ENCODE measurements around the gene ESRRB.

Gene ESRRB

DNA sequence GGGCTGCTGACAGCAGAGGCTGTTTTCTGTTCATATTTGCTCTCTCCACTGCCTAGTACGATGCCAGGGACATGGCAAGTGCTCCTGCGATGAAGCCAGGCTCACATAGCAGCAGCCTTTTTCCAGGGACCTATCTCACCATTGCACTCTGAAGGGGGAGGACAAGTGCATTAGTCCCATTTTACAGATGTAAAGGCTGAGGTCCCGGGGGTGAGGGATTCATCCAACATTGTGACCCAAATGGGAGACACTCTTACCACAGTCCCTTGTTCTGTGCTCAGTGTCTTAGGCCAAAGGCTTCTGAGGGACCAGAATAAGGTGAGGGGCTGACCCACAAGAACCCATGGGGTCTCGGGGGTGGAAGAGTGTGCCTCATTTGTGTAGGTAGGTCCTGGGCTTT lies 21.6 kb upstream of the ESRRB start:
- no peak for DNase-seq (ENCODE audit: low spot score)
- TF ChIP-seq, protein P1, sequence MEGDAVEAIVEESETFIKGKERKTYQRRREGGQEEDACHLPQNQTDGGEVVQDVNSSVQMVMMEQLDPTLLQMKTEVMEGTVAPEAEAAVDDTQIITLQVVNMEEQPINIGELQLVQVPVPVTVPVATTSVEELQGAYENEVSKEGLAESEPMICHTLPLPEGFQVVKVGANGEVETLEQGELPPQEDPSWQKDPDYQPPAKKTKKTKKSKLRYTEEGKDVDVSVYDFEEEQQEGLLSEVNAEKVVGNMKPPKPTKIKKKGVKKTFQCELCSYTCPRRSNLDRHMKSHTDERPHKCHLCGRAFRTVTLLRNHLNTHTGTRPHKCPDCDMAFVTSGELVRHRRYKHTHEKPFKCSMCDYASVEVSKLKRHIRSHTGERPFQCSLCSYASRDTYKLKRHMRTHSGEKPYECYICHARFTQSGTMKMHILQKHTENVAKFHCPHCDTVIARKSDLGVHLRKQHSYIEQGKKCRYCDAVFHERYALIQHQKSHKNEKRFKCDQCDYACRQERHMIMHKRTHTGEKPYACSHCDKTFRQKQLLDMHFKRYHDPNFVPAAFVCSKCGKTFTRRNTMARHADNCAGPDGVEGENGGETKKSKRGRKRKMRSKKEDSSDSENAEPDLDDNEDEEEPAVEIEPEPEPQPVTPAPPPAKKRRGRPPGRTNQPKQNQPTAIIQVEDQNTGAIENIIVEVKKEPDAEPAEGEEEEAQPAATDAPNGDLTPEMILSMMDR (IDR thresholded peaks at IDR 0.05; ENCODE audit: extremely low read depth, missing control alignments): no peak

DNA sequence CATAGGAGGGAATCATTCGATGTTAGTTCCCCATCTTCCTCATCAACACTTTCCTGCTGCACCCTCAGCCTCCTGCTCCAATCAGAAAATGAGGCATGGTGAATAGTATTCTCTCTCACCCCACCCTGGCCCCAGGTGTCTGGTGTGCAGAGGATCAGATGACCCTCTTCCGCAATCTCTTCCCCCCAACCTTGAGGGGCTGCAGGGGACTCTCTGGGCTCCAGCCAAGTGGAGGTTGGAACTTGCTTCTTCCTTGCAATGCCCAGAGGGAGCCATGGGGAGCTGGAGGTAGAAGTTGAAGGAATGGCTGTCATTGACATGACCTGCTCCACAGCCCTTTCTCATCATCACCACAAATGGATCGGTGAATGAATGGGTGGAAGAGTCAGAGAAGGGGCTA lies 20.2 kb upstream of the ESRRB start:
- TF ChIP-seq, protein P1 (IDR thresholded peaks at IDR 0.05; ENCODE audit: extremely low read depth, missing control alignments): no peak
- DNase-seq (ENCODE audit: low spot score): no peak

DNA sequence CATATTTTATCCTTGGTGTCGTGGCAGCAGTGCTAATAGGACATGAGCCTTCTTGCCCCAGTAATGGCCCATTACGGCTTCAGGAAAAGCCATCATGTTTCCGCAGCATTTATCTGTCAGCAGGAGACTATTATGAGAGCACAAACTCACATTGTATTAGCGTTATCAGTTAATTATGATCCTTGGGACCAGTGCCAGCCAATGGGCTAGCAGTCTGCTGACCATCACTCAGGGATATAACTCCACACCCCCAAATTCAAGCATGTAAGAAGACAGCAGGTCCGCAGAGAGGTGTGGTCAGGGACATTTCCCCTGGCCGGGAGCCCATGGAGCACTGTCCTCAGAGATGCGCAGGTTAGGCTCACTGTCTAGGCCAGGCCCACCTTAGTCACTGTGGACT lies 4.9 kb upstream of the ESRRB start:
- TF ChIP-seq, protein P1 (IDR thresholded peaks at IDR 0.05; ENCODE audit: extremely low read depth, missing control alignments): no peak
- DNase-seq (ENCODE audit: low spot score): no peak

DNA sequence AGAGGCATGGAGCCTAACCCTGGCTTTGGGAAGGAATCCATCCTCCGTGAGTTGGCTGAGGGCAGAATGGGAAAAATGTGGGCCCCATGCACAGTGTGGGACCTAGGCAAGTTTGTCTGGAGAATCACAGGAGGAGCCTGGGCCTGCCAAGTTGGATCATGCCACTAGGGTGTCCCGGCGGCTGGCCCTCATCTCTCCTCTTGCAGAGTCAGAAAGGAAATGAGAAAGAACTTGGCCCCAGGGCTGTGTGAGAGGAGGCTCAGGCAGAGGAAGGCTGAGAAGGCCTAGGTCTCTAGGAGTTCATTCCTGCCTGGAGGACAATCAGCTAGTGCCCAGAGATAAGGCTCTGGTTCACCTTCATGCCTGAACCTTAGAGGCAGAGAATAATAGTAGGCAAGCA lies 2.5 kb upstream of the ESRRB start:
- TF ChIP-seq, protein P1 (IDR thresholded peaks at IDR 0.05; ENCODE audit: extremely low read depth, missing control alignments): no peak
- DNase-seq (ENCODE audit: low spot score): no peak

DNA sequence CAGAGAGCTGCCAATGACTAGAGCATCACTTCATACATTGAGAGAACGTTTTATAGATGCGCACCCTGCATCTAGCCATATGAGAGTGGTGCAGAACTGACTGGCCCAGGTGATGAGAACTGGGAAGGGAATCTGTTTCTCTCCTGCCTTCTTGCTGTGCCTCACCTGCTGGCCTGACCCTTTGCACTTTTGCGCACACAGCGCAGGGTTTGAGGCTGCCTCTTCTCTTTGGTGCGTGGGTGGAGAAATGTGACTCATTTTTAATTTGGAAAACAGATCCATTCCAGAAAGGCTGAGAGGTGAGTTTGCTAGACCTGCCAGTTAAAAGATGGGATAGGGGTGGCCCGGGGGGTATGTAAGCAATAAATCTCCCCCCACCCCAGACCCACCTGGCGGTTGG lies 453 bp upstream of the ESRRB start:
- TF ChIP-seq, protein P1 (IDR thresholded peaks at IDR 0.05; ENCODE audit: extremely low read depth, missing control alignments): no peak
- no peak for DNase-seq (ENCODE audit: low spot score)

DNA sequence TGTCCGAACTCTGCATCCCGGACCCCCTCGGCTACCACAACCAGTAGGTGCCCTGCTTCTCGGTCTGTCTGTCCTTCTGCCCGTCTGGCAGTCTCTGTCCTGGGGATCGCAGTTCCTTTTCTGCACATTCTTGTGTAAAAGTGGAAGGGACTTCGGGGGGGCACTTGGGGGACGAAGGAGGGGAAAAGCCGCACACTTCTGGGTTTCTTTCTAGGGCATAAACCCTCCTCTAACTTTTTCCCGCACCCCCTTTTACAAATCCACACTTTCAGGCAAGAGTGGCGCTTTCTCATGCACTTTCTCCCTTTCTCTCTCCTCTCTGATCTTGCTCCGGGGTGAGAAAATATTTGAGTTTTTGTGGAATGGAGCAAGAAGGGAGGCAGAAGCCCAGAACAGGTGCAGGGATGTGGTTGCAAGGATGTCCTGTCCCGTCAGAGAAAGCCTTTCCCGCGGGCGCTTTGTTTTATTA lies 506 bp downstream of the ESRRB start:
- TF ChIP-seq, protein P1 (IDR thresholded peaks at IDR 0.05; ENCODE audit: extremely low read depth, missing control alignments): no peak
- DNase-seq (ENCODE audit: low spot score): no peak

DNA sequence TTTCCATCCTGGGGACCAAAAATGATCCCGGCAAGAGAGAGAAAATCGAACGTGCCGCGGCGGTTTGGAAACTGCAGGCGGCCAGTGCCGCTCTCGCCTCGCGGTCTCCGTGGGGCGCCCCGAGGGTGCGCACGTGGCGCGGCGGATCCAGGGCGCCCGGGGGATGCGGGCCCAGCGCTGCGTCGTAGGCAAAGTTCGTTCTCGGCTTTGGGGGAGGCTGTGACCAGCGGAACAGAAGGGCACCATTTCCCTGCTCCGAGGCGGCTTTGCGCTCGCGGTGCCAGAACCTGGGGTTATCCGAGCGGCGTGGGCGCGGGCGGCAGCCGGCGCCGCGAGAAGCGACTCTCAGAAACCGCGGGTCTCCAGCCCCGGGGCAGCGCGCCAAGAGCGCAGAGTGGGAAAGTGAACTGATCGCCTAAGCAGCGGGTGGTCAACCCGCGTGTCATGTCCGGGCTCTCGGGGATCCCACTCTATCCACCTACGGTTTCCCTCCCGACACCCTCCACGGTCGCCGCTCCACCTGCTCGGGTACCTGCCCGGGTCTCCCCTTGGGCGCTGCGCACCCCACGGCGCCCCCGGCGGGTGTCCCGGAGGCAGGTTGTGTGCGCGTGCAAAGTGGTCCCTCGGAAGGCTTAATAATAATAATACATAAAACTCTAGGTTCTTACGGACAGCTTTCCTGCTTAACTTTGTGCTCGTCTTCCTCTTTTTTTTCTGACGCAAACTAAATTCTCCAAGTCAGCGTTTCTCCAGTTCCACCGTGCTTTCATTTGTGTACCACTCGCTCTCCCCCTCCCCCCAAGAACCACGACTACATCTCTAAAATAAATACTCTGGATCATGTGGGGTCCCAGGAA lies 1.2 kb downstream of the ESRRB start:
- no peak for DNase-seq (ENCODE audit: low spot score)
- TF ChIP-seq, protein P1 (IDR thresholded peaks at IDR 0.05; ENCODE audit: extremely low read depth, missing control alignments): no peak

All from GM20000 (cell line).